Medulla oblongata (tissue), 1 donor: Measurements from ENCODE around the gene MYO5C.
"Not testable (repeated sequence)": the region's sequence is repeated elsewhere in the genome, so short reads cannot be mapped to it uniquely, and the experiment has no call there.

ENCODE experiments used
- DNase-seq: peaks from one replicate; pipeline ENCODE4 v3.0.0-alpha.2; 2015; ENCODE audit errors: extremely low spot score

The MYO5C gene

DNA sequence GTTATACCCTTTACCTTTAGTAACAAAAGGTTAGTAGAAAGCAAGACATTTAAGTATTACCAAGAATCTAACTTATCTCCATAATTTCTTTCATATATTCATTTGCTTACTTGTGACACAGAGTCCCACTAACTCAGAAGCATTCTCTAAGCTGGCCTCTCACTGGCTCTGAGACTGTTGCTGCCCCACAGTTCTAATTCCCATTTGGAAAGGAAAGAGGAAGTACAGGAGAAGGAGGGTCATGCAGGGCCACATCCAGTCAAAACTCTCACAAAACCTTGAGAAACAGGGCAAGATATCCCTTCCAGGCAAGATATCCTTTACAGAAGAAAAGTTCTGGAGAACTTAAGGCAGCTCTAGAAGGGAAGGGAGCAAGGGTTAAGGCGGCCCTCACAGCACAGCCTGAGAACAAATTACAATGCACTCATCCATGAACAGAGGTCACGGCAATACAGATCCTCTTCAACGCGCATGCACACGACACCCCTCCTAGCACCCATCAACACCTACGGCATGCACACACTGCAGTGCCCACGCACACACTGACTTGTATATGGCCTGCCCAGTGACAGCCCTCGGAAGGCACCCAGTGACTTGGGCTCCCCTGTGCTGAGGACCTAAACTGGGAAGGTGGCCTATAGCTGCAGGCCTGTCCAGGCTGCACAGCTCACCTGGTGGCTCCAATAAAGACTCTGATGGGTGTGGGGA, 13.0 kb upstream of the MYO5C start:
- DNase-seq: no peak

DNA sequence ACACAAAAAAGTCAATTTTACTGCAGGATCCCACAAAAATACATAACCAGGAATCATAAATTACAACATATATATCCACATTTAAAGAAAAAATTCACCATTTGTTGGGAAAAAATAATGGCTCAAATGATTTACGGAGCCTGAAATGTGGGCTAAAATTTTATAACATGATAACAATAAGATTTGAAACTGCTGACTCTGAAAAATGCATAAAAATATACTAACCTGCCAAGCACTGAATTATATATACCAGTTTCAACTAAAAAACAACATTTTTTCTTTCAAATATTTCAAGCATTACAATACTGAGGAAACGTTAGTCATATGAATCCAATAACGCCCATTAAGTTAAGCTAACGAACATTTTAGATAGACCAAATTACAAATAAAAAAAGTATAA, 12.2 kb upstream of the MYO5C start:
- no peak for DNase-seq

DNA sequence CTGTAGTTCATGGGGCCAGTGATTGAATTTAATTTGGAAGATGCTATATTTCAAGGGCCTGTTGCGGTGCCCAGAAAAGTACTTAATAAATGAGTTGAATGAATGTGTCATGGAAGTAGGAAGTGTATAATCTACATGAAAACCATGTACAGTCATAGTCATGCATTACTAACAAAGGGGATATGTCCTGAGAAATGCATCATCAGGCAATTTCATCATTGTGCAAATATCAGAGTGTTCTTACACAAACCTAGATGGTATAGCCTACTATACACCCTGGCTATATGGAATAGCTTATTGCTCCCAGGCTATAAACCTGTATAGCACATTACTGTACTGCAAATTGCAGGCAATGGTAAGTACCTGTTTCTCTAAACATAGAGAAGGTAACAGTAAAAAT, 10.7 kb upstream of the MYO5C start:
- no peak for DNase-seq

DNA sequence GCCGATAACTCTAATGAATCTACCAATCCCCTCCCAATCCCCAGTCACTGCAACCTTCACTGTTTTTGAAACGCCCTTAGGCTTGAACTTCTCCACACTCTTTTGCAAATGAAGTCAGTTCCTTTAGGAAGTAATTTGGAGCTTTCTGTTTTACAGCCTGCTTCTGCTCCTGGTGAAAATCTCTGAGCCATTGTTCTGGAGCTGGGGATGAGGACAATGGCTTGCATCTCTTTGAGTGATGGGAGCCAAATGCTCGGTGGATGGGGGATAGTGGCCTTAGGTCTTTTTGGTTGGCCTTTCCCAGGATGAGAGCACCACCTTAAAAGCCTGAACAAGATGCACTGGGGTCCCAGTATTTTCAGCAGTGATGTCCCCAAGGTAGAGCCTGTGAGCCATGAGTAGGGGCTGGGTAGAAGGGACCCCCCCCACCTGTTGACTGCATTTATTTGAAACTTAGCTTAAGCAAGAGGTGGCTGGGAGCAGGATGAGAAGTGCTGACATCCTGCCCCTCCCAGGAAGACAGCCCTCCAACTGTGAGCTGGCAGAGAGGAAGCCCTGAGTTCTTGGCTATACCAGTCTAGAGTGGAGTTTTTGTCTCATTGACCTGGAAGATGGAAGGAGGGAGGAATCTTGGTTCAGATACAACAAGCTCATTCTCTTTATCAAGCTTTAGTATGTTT, 7.6 kb upstream of the MYO5C start:
- no peak for DNase-seq

DNA sequence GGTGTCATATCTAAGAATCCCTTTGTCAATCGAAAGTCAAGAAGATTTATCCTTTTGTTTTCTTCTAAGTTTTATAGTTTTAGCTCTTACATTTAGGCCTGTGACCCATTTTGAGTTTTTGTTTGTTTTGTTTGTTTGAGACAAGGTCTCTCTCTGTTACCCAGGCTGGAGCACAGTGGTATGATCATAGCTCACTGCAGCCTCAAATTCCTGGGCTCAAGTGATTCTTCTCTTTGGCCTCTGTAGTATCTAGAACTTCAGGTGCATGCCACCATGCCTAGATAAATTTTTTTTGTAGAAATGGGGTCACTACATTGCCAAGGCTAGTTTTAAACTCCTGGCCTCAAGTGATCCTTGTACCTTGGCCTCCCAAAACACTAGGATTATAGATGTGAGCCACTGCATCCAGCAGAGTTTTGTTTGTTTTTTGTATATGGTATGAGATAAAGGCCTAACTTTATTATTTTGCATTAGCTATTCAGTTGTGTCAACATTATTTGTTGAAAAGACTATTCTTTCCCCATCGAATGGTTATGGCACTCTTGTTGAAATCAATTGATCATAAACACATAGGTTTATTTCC, 5.8 kb upstream of the MYO5C start:
- DNase-seq: no peak

DNA sequence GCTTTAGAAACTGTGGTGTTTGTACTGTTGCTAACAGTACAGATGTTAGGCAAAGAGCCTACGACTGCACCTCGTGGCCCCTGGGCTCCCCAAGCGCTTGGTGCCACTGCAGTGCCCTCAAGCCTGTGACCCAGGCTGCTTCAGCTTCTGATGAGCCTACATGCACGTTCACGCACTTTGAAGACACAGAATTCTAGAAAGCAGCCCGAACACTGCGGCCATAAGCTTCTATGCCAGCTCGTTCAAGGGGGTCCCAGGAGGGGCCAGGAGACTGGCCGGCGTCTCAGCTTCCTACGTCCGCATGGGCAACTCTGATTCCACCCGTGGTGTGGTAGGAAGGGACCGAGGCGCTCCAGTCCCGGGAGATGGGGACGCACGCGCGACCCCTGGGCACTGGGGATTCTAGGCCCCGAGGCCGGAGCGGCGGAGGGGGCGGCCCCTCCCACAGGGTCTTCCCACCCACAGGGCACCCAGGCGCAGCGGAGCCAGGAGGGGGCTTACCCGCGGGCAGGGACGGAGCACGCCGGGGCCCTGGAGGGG, 653 bp downstream of the MYO5C start:
- DNase-seq: peak; percentile 16

DNA sequence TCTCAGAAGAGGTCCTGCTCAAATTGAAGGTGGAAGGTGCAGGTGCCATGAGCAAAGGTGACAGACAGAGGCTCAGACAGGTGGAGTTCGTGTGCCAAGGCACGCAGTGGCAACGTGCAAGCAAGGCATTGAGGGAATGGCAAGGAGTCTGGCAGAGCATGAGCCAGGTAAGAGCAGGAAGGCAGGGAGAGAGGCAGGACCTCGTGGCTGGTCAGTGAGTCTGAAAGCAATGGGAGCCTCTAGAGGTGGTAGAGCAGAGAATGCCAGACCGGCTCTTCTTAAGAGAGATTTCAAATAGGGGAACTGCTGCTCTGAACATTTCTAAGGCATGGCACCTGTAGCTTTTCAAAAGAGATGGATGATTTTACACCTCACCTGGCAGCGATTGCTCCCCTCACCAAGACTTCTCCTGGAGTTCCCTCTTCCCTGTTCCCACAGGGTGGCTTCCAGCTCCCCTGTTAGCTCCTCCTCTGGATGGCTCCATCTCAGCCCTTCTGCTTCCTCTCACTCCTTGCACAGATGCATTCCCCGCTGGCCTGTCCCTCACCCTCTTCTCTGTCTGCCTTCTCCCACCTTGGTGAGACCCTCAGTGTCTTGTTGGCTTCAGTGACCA, 2.7 kb downstream of the MYO5C start:
- no peak for DNase-seq

DNA sequence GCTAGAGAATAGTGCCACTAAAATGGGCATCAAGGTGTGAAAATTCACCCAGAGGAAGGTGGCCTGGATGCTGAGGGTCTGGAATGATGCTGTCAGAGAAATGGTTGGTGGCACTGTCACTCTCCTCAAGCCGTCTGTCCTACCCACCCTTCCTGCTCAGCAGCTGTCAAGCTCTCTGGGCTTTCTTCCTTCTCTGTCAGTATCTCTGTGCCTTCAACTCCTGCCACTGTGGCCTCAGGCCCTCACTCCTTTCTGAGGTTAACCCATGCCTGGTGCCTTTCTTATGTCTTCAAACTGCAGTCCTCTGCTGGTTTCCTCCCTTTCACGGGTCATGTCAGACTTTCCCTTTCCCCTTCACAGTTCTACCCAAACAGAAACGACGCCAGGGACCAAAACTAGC, 4.4 kb downstream of the MYO5C start:
- no peak for DNase-seq

DNA sequence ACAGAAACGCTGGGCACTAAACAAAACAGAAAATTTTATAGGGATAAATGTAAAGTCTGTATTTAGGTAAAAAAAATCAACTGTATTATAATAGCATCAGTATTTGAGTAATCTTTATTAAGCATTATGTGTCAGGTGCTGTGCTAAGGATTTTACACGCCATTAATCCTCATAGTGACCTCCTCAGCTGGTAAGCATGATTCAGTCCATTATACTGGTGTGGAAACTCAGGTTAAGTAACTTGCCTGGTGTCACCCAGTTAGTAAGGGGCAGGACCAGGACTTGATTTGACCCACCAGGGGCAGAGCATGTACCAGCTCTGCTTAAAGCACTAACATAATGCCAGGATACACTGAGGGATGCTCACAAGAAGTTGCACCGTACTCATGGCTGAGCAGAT, 4.8 kb downstream of the MYO5C start:
- no peak for DNase-seq

DNA sequence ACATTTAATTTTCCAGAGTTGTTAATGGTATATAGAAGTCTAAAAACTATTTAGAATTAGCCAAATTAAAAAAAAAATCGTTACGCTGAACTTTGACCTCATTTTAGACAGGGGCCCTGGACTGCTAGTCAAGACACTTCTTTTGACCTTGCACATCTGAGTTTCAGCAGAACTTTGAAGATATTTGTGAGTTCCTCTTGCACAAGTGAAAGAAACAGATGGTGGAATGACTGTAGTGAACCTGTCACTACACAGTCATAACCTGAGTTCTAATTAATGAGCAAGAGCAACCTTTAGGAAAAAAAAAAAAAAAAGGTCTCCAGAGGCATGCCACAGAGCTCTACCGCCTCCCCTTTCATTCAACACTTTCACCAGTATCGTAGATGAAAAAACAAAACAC, 5.3 kb downstream of the MYO5C start:
- no peak for DNase-seq

DNA sequence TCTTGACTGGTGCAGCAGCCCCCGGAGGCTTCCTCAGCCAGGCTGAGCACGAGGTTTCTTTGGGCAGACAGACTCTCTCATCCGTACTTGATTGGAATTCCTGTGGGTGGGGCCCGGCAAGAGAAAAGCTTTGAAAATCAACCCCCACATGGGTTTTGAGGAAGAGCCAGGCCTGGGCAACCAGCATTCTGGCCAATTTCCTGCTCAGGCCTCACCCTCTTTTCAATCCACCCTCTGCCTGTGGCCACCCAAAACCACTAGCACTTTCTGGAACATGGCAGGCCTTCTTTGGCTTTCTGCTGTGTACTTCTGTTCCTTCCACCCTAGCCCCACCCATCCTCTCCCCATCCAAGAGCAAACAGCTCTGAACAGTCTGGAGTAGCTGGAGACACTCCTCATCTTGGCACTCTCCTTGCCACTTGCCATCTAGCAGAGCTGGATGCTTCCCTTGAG, 5.9 kb downstream of the MYO5C start:
- DNase-seq: peak; percentile 87

DNA sequence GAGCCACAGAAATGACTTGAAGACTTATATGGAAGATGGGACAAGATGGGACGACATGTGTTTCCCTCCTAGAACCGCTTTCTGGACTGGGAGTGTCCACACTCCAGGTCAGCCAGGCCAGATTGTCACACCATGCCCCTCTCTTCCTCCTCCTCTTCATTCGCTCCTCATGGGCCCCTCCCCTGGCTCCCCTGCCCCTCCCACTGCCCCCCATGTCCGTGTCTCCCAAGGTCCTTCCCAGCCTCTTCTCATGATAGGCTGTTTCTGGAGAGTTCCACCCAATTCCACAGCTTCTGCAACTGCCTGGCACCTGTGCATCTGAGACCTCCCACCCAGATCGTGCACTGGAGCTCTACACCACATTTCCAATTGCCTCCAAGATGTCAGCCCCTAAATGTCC, 6.6 kb downstream of the MYO5C start:
- DNase-seq: no peak

DNA sequence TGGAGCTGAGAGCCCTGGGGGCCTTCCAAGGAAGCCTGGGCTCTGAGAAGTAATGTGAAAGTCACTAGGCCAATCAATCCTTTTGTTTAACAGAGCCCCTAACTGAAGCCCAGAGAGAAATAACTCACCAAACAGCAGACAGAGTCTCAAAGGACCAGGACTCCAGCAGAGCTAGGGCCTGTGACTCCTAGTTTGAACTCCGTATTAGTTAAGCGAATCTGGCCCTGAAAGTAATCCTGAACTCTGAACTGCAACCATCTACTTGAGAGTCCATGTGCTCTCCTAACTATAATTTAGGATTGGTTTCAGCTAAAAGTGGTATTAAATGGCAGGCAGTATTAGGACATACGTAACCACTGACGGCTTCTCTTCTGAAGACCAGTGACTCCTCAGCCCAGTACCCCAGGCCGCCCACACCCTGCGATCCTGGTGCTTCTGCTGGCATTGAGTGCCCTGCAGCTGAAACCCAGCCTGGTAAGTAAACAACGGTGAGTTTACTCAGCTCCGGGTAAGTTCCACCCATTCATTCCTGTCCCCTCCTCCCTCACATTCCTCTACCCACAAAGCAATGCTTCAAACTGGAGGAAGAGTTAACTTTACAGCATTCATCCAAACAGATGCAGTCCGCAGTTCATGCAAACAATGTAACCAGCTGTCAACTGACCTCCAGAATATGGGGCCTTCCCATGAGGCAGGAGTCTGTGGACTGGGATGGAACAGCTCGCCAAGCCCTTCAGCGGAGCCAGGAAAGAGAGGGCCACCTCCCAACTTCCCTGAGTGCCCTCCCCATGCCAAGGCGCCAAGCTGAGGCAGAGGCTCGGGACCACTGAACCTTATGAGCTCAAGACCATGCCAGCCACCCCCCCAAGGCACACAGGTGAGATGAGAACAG, 7.3 kb downstream of the MYO5C start:
- no peak for DNase-seq

DNA sequence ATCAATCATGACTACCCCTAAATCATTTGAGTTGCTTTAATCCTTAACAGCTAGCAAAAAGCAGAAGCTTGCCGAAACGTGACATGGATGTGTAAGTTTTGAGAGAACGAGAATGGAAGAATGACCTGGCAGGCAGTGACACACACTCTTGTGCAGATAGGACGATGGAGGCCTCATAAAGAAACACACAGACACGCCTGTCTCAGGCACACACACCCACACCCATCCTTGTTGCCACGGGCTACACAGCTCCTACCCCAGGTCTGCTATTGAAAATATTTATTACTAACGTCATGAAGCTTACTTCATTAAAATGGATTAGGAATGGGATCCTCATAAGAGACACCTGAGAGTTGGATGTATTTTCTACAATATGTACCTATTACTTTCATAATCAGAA, 8.5 kb downstream of the MYO5C start:
- no peak for DNase-seq

DNA sequence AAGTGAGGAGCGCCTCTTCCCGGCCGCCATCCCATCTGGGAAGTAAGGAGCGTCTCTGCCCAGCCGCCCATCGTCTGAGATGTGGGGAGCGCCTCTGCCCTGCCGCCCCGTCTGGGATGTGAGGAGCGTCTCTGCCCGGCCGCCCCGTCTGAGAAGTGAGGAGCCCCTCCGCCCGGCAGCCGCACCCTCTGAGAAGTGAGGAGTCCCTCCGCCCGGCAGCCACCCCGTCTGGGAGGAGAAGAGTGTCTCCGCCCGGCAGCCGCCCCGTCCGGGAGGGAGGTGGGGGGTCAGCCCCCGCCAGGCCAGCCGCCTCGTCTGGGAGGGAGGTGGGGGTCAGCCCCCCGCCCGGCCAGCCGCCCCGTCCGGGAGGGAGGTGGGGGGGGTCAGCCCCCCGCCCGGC, 9.7 kb downstream of the MYO5C start:
- not testable (repeated sequence) for DNase-seq

DNA sequence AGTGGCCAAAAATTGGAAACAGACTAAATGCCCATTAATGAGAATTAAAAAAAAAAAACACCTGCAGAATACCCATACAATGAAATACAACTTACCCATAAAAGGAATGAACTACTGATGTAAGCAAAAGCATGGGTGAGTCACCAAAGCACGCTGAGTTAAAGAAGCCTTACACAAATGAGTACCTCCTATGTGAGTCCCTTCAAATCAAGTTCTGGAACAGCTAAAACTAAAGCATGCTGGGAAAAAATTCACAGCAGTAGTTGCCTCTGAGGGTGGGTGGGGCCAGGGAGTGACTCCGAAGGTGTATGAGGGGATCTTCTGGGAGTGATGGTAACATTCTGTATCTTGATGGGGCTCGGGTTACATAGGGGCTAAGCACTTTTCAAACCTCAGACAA, 11.4 kb downstream of the MYO5C start:
- DNase-seq: no peak

DNA sequence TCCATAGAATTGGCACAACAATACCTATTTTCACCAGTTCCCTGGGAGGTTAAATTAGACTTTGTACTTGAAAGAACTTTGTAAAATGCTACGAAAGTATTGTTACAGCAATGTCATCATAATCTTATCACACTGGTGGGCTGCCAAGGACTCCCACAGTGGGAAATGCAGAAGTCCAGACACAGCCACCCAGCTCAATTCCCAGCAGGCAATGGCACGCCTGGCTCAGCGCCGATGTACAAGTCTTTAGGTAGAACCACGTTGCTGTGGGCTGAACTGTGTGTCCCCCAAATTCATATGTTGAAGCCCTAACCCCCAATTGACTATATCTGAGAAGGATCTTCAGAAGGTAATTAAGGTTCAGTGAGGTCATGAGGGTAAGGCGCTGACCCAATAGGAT, 12.3 kb downstream of the MYO5C start:
- DNase-seq: no peak

DNA sequence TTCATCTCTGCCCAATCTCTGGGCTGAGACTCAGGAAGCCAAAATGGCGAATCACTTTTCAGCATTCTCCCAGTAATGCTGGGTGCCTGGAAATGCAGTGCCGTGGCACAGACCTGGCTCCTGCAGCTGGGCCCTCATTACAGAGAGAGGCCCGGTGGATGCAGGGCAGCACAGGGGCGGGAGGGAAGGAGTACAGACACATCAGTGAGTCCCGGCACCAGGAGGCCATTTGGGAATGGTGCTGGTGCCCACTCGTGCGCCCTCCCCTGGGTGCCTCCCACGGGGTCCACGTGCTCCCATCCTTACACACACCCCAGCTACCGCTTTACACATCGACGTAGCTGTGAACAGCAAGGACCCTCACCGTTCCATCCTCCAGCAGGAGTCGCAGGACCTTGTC, 13.2 kb downstream of the MYO5C start:
- no peak for DNase-seq

DNA sequence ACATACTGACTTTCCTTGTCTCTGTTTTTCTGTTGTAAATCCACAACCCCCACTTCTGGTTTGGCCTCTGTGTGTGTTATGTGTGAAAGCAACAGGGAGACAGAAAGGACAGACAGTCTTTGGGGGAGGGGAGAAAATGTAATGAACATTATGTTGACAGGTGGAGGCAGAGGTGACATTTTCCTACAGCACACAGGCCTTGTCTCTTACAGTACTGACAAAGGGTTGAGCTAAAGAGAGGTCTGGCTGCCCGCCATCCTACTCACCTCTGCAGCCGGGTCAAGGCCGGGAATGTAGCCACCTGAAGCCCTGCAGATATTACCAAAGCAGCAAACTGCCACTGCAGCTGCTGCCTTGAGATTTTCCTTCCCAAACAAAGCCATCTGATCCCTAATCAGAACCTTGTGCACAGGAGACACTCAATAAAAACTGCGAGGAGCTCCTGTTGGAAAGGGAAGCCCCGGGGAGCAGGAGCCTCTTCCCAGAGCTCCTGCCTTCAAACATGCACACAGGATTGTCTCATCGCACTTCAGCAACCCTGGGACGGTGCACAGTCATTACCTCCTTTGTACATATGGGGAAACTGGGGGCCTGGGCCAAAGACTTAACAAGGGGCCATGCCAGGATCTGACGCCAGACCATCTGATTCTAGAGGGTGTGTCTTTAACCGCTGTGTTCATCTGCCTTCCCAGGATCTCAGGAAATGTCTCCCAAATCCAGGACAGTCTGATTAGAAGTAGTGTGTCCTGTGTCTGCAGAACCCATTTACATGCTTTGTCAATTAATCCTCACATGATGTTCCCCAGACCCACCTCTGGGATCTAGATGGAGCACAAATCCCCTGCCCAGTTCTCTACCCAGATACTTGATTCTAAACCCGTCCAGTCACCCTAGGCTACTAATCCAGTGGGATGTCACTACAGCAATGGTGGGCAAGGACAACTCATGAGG, 14.2 kb downstream of the MYO5C start:
- DNase-seq: no peak

DNA sequence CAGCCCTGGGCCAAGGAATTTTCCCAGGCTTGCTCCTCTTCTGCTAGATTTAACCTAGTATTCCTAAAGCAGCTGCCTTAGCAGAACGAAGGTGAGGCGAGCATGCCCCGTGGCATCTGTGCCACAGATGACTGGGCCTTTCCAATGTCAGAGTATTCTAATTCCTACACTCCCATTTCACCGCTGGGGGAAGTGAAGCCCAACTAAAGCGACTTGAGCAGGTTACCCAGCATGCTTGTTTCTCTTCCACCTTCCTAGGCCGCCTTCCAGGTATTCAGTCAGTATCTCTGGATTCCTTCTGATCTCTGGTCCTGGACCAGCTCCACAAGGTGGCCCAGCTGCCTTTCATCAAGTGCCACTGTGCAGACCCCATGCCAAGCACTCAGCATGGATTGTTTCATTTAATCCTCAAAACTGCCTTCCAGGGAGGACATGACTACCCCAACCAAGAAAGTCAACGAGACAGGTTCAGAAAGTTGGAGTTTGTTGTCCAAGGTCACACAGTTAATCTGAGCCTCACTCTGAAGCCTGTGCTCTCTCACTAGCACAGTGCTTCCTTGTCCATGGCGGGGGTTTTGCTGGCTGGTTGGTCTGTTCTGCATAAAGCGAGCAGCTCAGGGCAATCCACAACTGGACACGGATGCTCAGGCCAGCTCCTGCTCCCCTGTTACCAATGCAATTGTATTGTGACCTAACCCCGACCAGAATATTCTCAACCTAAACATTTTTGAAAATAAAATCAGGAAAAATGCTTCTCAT, 15.1 kb downstream of the MYO5C start:
- peak; percentile 51 for DNase-seq
